ENCODE measurements around the gene ADIPOR2. TPM values are rescaled to one million over a fixed set of nuclear protein-coding genes. Genes with fewer than 3 reads are reported as not detected.

Gene ADIPOR2
- total and polyA plus RNA-seq, 10 of the 15 experiments (the other 5 are each of a cell fraction or from before 2014, with no cell fraction given), result 8.6 to 65.0 (median 38.0) TPM

DNA sequence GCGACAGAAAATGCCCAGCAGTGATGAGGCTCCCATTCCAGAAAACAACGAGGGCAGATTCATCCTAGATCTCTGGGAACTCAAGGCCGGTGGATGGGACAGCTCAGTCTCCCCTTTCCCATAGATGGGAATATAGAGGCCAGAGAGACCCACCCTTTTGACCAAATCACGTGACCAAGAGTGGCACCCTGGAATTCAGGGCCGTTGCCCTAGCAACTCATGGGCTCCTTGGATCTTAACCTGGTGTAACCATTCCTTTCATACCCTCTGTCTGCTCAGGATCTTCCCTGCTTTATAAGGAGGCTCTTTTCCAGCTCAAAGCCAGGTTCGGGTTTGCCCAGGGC is 121.0 kb downstream of the ADIPOR2 start (continued):
- TF ChIP-seq HDGF (IDR thresholded peaks at IDR 0.05) (no peak), RAD21 (IDR thresholded peaks at IDR 0.05; ENCODE audit: insufficient read depth, low read depth, low read length) (no peak), RUNX3 (IDR thresholded peaks at IDR 0.05; ENCODE audit: low read length) (no peak), MEF2B (IDR thresholded peaks at IDR 0.05; ENCODE audit: partially characterized antibody, poor library complexity, severe bottlenecking) (no peak)
- TF ChIP-seq, protein P1, sequence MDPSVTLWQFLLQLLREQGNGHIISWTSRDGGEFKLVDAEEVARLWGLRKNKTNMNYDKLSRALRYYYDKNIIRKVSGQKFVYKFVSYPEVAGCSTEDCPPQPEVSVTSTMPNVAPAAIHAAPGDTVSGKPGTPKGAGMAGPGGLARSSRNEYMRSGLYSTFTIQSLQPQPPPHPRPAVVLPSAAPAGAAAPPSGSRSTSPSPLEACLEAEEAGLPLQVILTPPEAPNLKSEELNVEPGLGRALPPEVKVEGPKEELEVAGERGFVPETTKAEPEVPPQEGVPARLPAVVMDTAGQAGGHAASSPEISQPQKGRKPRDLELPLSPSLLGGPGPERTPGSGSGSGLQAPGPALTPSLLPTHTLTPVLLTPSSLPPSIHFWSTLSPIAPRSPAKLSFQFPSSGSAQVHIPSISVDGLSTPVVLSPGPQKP (IDR thresholded peaks at IDR 0.05; ENCODE audit: low read depth, low read length), result no peak

DNA sequence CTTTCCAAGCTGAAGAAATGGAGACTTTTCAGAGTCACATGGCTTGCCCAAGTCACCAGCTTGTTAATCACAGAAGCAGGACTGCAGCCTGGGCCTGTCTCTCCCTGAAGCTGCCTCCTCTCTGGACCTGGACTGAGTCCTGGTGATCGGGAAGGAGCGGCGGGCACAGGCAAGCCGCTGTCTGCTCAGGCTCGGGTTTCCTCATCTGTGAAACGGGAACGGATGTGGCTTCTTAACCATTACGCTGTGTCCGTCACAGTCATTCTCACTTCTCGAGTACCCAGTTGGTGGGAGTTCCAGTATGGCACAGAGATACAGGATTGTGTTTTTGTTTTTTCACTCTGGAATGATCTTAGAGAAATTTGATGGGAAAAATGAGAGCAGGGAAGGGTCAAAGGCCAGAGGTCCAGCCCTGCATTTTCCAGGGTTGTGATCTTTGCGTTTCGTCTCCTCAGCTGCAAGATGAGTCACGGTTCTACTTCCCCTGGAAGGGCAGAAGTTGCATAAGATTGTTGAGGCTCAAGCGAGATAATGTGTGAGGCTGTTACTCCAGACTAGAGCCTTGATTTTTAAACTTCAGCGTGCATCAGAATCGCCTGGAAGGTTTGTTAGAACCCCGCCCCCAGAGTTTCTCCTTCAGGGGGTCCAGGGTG is 121.9 kb downstream of the ADIPOR2 start:
- DNase-seq (ENCODE audit: low read depth, low spot score) (no peak), FAIRE-seq (no peak), ATAC-seq (peak; percentile 46; the same call in 1 of the 3 replicates)
- no peak overlapping the region for H3K4me3 ChIP-seq
- no peak overlapping the region for H3K4me2 ChIP-seq (ENCODE audit: control insufficient read depth, insufficient read depth)
- CTCF ChIA-PET, result interaction anchor here (1.3 kb wide), 2 partner anchors 127 to 222 kb away, joined by 3 to 7 read pairs; no protein-coding TSS in a partner anchor
- SMC1A ChIA-PET (ENCODE audit: uncharacterized antibody, unreplicated experiment), result interaction anchor here (0.9 to 1.5 kb wide), 2 partner anchors 117 to 127 kb away, joined by 3 to 4 read pairs; no protein-coding TSS in a partner anchor
- WGBS (ENCODE audit: insufficient coverage, insufficient replicate concordance, low lambda C conversion rate, missing lambda C conversion rate), result 26% methylated on average over 17 of the region's 17 CpGs
- no peak overlapping the region for H3K9ac ChIP-seq (ENCODE audit: control insufficient read depth, insufficient read depth, low read length)
- no peaks in the 10 kb centered on the region for H3K9me3 ChIP-seq (replicated peaks; ENCODE audit: control insufficient read depth, insufficient read depth, low read length)
- POLR2A ChIA-PET, result no interaction called here
- intact Hi-C loops (cut with micrococcal nuclease; ENCODE audit: unreplicated experiment) (no loop called here), in situ Hi-C loops (cut with MboI) (no loop called here)
- H3K27ac ChIP-seq (ENCODE audit: control insufficient read depth, insufficient read depth), result no peak overlapping the region
- H3K27me3 ChIP-seq (replicated peaks in 1 of 2; ENCODE audit: control insufficient read depth in 2 of 2, insufficient read depth in 2 of 2, low read length in 1 of 2), result peaks cover 0 to 2% of the 10 kb centered on the region in 2 experiments; a peak in 3 of 4 replicates
- BruUV-seq (replicated peaks), result no TSS peak
- H4K20me1 ChIP-seq (ENCODE audit: control insufficient read depth, insufficient read depth), result no peaks in the 10 kb centered on the region
- H3K79me2 ChIP-seq (ENCODE audit: control insufficient read depth, insufficient read depth, low read length), result no peaks in the 10 kb centered on the region
- RAD21 ChIA-PET (ENCODE audit: unreplicated experiment), result interaction anchor here (2.1 kb wide), 1 partner anchor 127 kb away, joined by 9 read pairs; no protein-coding TSS in a partner anchor
- H3K36me3 ChIP-seq (ENCODE audit: control insufficient read depth in 2 of 2, insufficient read depth in 2 of 2, low read length in 1 of 2), result no peaks in the 10 kb centered on the region
- H2AFZ ChIP-seq (ENCODE audit: control insufficient read depth, low read depth, low read length), result no peak overlapping the region
- H3K4me1 ChIP-seq (ENCODE audit: control insufficient read depth, insufficient read depth, low read length), result 0 out of 2 replicates have a peak, but pooled peaks cover 3% of the 10 kb centered on the region
- TF ChIP-seq NFYA (IDR thresholded peaks at IDR 0.05; ENCODE audit: borderline replicate concordance, low read depth, low read length) (no peak), POLR2AphosphoS5 (IDR thresholded peaks at IDR 0.05; ENCODE audit: low read length) (no peak), LARP7 (IDR thresholded peaks at IDR 0.05) (no peak), WRNIP1 (IDR thresholded peaks at IDR 0.05; ENCODE audit: borderline replicate concordance, low read depth, low read length) (no peak), ZNF217 (IDR thresholded peaks at IDR 0.05) (no peak), SKIL (IDR thresholded peaks at IDR 0.05; ENCODE audit: low read depth, poor library complexity, severe bottlenecking) (no peak), NR2F1 (conservative IDR thresholded peaks at IDR 0.05) (peak; percentile 49; the same call in 1 of the 2 replicates), RUNX3 (IDR thresholded peaks at IDR 0.05; ENCODE audit: low read length) (peak; percentile 52), KLF5 (IDR thresholded peaks at IDR 0.05; ENCODE audit: partially characterized antibody) (no peak), IKZF2 (IDR thresholded peaks at IDR 0.05) (no peak), SP1 (IDR thresholded peaks at IDR 0.05; ENCODE audit: low read depth, low read length) (no peak), SREBF2 (IDR thresholded peaks at IDR 0.05; ENCODE audit: low read length) (no peak)
- TF ChIP-seq, protein P2, sequence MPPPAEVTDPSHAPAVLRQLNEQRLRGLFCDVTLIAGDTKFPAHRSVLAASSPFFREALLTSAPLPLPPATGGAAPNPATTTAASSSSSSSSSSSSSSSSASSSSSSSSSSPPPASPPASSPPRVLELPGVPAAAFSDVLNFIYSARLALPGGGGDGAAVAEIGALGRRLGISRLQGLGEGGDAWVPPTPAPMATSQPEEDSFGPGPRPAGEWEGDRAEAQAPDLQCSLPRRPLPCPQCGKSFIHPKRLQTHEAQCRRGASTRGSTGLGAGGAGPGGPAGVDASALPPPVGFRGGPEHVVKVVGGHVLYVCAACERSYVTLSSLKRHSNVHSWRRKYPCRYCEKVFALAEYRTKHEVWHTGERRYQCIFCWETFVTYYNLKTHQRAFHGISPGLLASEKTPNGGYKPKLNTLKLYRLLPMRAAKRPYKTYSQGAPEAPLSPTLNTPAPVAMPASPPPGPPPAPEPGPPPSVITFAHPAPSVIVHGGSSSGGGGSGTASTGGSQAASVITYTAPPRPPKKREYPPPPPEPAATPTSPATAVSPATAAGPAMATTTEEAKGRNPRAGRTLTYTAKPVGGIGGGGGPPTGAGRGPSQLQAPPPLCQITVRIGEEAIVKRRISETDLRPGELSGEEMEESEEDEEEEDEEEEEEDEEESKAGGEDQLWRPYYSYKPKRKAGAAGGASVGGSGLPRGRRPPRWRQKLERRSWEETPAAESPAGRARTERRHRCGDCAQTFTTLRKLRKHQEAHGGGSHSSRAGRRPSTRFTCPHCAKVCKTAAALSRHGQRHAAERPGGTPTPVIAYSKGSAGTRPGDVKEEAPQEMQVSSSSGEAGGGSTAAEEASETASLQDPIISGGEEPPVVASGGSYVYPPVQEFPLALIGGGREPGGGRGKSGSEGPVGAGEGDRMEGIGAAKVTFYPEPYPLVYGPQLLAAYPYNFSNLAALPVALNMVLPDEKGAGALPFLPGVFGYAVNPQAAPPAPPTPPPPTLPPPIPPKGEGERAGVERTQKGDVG (CRISPR knock-in tag; IDR thresholded peaks at IDR 0.05), result no peak

All from GM12878 (cell line).